SU-DHL-6 (cell line): ENCODE results near the gene RBMS1.

ENCODE experiments used
- H2AFZ ChIP-seq: fragments of 200-600 bp; sonication (generic); 2 replicates; pipeline ENCODE4 v1.6.1; 2014; ENCODE audit warnings: low read depth, mild to moderate bottlenecking, moderate library complexity, mixed read lengths, antibody characterized with exemption, low read length; ENCODE audit not compliant: severe bottlenecking
- H3F3A ChIP-seq: fragments of 200-600 bp; shearing (Covaris generic); 2 replicates; pipeline ENCODE4 v1.6.0; 2016; ENCODE audit warnings: antibody characterized with exemption, mild to moderate bottlenecking; ENCODE audit not compliant: insufficient read depth
- H3K27ac ChIP-seq: fragments of 200-600 bp; sonication (generic); 2 replicates; pipeline ENCODE4 v1.5.1; 2016; ENCODE audit warnings: low read depth, mild to moderate bottlenecking, low read length, moderate library complexity, mixed read lengths
- H3K27me3 ChIP-seq: fragments of 200-600 bp; sonication (generic), shearing (Covaris generic); 2 replicates; pipeline ENCODE4 v1.6.0; 2014; ENCODE audit warnings: mild to moderate bottlenecking, low read length
- H3K36me3 ChIP-seq: fragments of 200-600 bp; sonication (generic); 2 replicates; pipeline ENCODE4 v1.6.1; 2014; ENCODE audit warnings: mild to moderate bottlenecking, low read length, mixed read lengths
- H3K4me2 ChIP-seq: fragments of 300-600, 200-600 bp; shearing (Covaris generic), sonication (generic); 2 replicates; pipeline ENCODE4 v1.6.0; 2014; ENCODE audit warnings: low read length, low read depth, mild to moderate bottlenecking; ENCODE audit not compliant: poor library complexity, severe bottlenecking
- H3K4me3 ChIP-seq: fragments of 200-600 bp; sonication (generic); 2 replicates; pipeline ENCODE4 v1.5.1; 2014; ENCODE audit warnings: antibody characterized with exemption, low read length, mild to moderate bottlenecking, mixed read lengths; ENCODE audit not compliant: insufficient read depth, poor library complexity, severe bottlenecking
- H3K79me2 ChIP-seq: fragments of 200-600 bp; sonication (generic); 2 replicates; pipeline ENCODE4 v1.6.1; 2014; ENCODE audit warnings: mild to moderate bottlenecking, low read length, moderate library complexity; ENCODE audit not compliant: insufficient read depth
- H3K9ac ChIP-seq: fragments of 200-600 bp; sonication (generic); 2 replicates; pipeline ENCODE4 v1.7.0; 2014; ENCODE audit warnings: mild to moderate bottlenecking, low read length
- H3K9me2 ChIP-seq: fragments of 200-600 bp; sonication (generic); replicated peaks from 2 replicates; pipeline ENCODE4 v1.6.1; 2014; ENCODE audit warnings: low read length; ENCODE audit not compliant: insufficient read depth
- H3K9me3 ChIP-seq: fragments of 200-600 bp; sonication (generic); 2 replicates; pipeline ENCODE4 v1.6.1; 2014; ENCODE audit warnings: low read length, mixed read lengths; ENCODE audit not compliant: insufficient read depth
- H4K20me1 ChIP-seq: fragments of 200-600 bp; sonication (generic); 2 replicates; pipeline ENCODE4 v1.6.1; 2014; ENCODE audit warnings: low read depth, mild to moderate bottlenecking, antibody characterized with exemption, low read length, moderate library complexity, mixed read lengths
- EZH2phosphoT487 ChIP-seq: fragments of 200-600 bp; sonication (generic), shearing (Covaris generic); conservative IDR thresholded peaks from 2 replicates; pipeline ENCODE4 v1.6.1; 2018; ENCODE audit warnings: mild to moderate bottlenecking, antibody characterized with exemption, low read length, moderate library complexity, mixed read lengths
- TF ChIP-seq, protein P1 (sequence below): fragments of 200-600 bp; sonication (generic); IDR thresholded peaks from one replicate; pipeline ENCODE4 v1.5.1; 2017; ENCODE audit warnings: antibody characterized with exemption, mild to moderate bottlenecking, low read length, moderate library complexity; ENCODE audit not compliant: insufficient read depth, poor library complexity, severe bottlenecking

RBMS1 gene

GRCh38 chr2:160418398-160418765, 75.2 kb downstream of the RBMS1 start:
- no peak overlapping the region for H3K4me2 ChIP-seq

GRCh38 chr2:160417745-160418397, 75.7 kb downstream of the RBMS1 start:
- no peak overlapping the region for H3K27ac ChIP-seq
- no peak overlapping the region for H2AFZ ChIP-seq
- H3K27me3 ChIP-seq: no peaks in the 10 kb centered on the region
- no peaks in the 10 kb centered on the region for H3K9me2 ChIP-seq
- TF ChIP-seq, protein P1, sequence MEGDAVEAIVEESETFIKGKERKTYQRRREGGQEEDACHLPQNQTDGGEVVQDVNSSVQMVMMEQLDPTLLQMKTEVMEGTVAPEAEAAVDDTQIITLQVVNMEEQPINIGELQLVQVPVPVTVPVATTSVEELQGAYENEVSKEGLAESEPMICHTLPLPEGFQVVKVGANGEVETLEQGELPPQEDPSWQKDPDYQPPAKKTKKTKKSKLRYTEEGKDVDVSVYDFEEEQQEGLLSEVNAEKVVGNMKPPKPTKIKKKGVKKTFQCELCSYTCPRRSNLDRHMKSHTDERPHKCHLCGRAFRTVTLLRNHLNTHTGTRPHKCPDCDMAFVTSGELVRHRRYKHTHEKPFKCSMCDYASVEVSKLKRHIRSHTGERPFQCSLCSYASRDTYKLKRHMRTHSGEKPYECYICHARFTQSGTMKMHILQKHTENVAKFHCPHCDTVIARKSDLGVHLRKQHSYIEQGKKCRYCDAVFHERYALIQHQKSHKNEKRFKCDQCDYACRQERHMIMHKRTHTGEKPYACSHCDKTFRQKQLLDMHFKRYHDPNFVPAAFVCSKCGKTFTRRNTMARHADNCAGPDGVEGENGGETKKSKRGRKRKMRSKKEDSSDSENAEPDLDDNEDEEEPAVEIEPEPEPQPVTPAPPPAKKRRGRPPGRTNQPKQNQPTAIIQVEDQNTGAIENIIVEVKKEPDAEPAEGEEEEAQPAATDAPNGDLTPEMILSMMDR: no peak
- no peak for TF ChIP-seq EZH2phosphoT487
- no peak overlapping the region for H3K4me2 ChIP-seq
- no peaks in the 10 kb centered on the region for H4K20me1 ChIP-seq
- H3K9ac ChIP-seq: no peak overlapping the region
- H3K4me3 ChIP-seq: no peak overlapping the region
- no peaks in the 10 kb centered on the region for H3K79me2 ChIP-seq
- H3F3A ChIP-seq: no peaks in the 10 kb centered on the region; the same call in 1 of the 2 replicates
- H3K9me3 ChIP-seq: no peaks in the 10 kb centered on the region
- no peaks in the 10 kb centered on the region for H3K36me3 ChIP-seq

More at GRCh38 chr2:160418398-160418765, 75.2 kb downstream of the RBMS1 start:
- Histone ChIP-seq H3K9ac (no peak overlapping the region), H2AFZ (no peak overlapping the region), H3K36me3 (no peaks in the 10 kb centered on the region), H3K9me2 (no peaks in the 10 kb centered on the region), H3K27me3 (no peaks in the 10 kb centered on the region), H3K9me3 (no peaks in the 10 kb centered on the region), H3F3A (no peaks in the 10 kb centered on the region; the same call in 1 of the 2 replicates), H3K79me2 (no peaks in the 10 kb centered on the region), H3K4me3 (no peak overlapping the region), H3K27ac (no peak overlapping the region), H4K20me1 (no peaks in the 10 kb centered on the region)
- TF ChIP-seq, protein P1: no peak
- no peak for TF ChIP-seq EZH2phosphoT487

- H3K9ac ChIP-seq: no peak overlapping the region
- no peaks in the 10 kb centered on the region for H4K20me1 ChIP-seq
- no peaks in the 10 kb centered on the region for H3K79me2 ChIP-seq
- H3F3A ChIP-seq: no peaks in the 10 kb centered on the region; the same call in 1 of the 2 replicates
- H3K9me3 ChIP-seq: no peaks in the 10 kb centered on the region
- no peak overlapping the region for H3K27ac ChIP-seq
- no peaks in the 10 kb centered on the region for H3K27me3 ChIP-seq
- no peaks in the 10 kb centered on the region for H3K9me2 ChIP-seq
- no peak overlapping the region for H2AFZ ChIP-seq
- TF ChIP-seq EZH2phosphoT487: no peak
- TF ChIP-seq, protein P1: no peak
- no peak overlapping the region for H3K4me3 ChIP-seq
- no peaks in the 10 kb centered on the region for H3K36me3 ChIP-seq
- H3K4me2 ChIP-seq: no peak overlapping the region
Observed at GRCh38 chr2:160415991-160416390, 77.6 kb downstream of the RBMS1 start.
